ENCODE measurements around the gene TMEM218. TPM values are rescaled to one million over a fixed set of nuclear protein-coding genes. Genes with fewer than 3 reads are reported as not detected.

TMEM218 gene
- total RNA-seq, 1 donor from 2014 or later, result 11.9 TPM

- Histone ChIP-seq H3K9me3 (ENCODE audit: insufficient read depth, low read depth, low read length) (no peaks in the 10 kb centered on the region), H3K79me2 (ENCODE audit: insufficient read depth, low read length) (no peaks in the 10 kb centered on the region), H2AFZ (ENCODE audit: low read depth, low read length) (no peak overlapping the region), H4K20me1 (ENCODE audit: insufficient read depth, low read length) (no peaks in the 10 kb centered on the region), H3K27me3 (ENCODE audit: insufficient read depth, low read length) (no peaks in the 10 kb centered on the region), H3K27ac (ENCODE audit: low read depth, low read length) (no peak overlapping the region), H3K4me2 (ENCODE audit: low read length) (no peak overlapping the region), H3K4me1 (ENCODE audit: insufficient read depth, low read length) (peaks cover 35% of the 10 kb centered on the region), H3K9ac (ENCODE audit: low read length) (no peak overlapping the region), H3K4me3 (ENCODE audit: insufficient read depth, low read depth, low read length) (no peak overlapping the region), H3K36me3 (ENCODE audit: insufficient read depth, low read length) (no peaks in the 10 kb centered on the region)
- no peak for DNase-seq (ENCODE audit: low read depth)
- FAIRE-seq, result no peak
- peaks cover 28% of the 10 kb centered on the region for H3K27me3 Mint-ChIP-seq (ENCODE audit: low read depth, unreplicated experiment)
- no peaks in the 10 kb centered on the region for H3K36me3 Mint-ChIP-seq (ENCODE audit: low read depth, unreplicated experiment)
- no peak overlapping the region for H3K27ac Mint-ChIP-seq (ENCODE audit: unreplicated experiment)
- peaks cover 2% of the 10 kb centered on the region for H3K9me3 Mint-ChIP-seq (ENCODE audit: unreplicated experiment)
- H3K4me1 Mint-ChIP-seq (ENCODE audit: low read depth, unreplicated experiment), result peaks cover 24% of the 10 kb centered on the region
- TF ChIP-seq CTCF (IDR thresholded peaks at IDR 0.05; ENCODE audit: insufficient read depth, low read depth, low read length) (no peak), EZH2 (IDR thresholded peaks at IDR 0.05; ENCODE audit: insufficient read depth, low read length) (no peak)
- H3K4me3 Mint-ChIP-seq (ENCODE audit: unreplicated experiment), result no peak overlapping the region
These were observed 30.9 kb downstream of the TMEM218 start for GRCh38 chr11:125080531-125080911.

GRCh38 chr11:125079878-125080530, 31.4 kb downstream of the TMEM218 start:
- H3K4me1 Mint-ChIP-seq (ENCODE audit: low read depth, unreplicated experiment), result peaks cover 26% of the 10 kb centered on the region
- Histone ChIP-seq H3K36me3 (ENCODE audit: insufficient read depth, low read length) (no peaks in the 10 kb centered on the region), H3K27ac (ENCODE audit: low read depth, low read length) (peak overlapping the region; percentile 55), H2AFZ (ENCODE audit: low read depth, low read length) (no peak overlapping the region), H3K27me3 (ENCODE audit: insufficient read depth, low read length) (no peaks in the 10 kb centered on the region), H3K4me3 (ENCODE audit: insufficient read depth, low read depth, low read length) (no peak overlapping the region), H4K20me1 (ENCODE audit: insufficient read depth, low read length) (no peaks in the 10 kb centered on the region), H3K4me2 (ENCODE audit: low read length) (peak overlapping the region; percentile 72), H3K4me1 (ENCODE audit: insufficient read depth, low read length) (peaks cover 37% of the 10 kb centered on the region), H3K9ac (ENCODE audit: low read length) (peak overlapping the region; percentile 22), H3K9me3 (ENCODE audit: insufficient read depth, low read depth, low read length) (no peaks in the 10 kb centered on the region), H3K79me2 (ENCODE audit: insufficient read depth, low read length) (no peaks in the 10 kb centered on the region)
- FAIRE-seq (no peak), DNase-seq (ENCODE audit: low read depth) (no peak)
- H3K4me3 Mint-ChIP-seq (ENCODE audit: unreplicated experiment), result no peak overlapping the region
- no peaks in the 10 kb centered on the region for H3K36me3 Mint-ChIP-seq (ENCODE audit: low read depth, unreplicated experiment)
- no peak overlapping the region for H3K27ac Mint-ChIP-seq (ENCODE audit: unreplicated experiment)
- TF ChIP-seq CTCF (IDR thresholded peaks at IDR 0.05; ENCODE audit: insufficient read depth, low read depth, low read length) (no peak), EZH2 (IDR thresholded peaks at IDR 0.05; ENCODE audit: insufficient read depth, low read length) (no peak)
- H3K9me3 Mint-ChIP-seq (ENCODE audit: unreplicated experiment), result peaks cover 2% of the 10 kb centered on the region
- H3K27me3 Mint-ChIP-seq (ENCODE audit: low read depth, unreplicated experiment), result peaks cover 30% of the 10 kb centered on the region

- H3K4me3 Mint-ChIP-seq (ENCODE audit: unreplicated experiment), result no peak overlapping the region
- H3K9me3 ChIP-seq (ENCODE audit: insufficient read depth, low read depth, low read length), result no peaks in the 10 kb centered on the region
- no peaks in the 10 kb centered on the region for H3K36me3 Mint-ChIP-seq (ENCODE audit: low read depth, unreplicated experiment)
- DNase-seq (ENCODE audit: low read depth) (peak; percentile 74), FAIRE-seq (no peak)
- peaks cover 30% of the 10 kb centered on the region for H3K27me3 Mint-ChIP-seq (ENCODE audit: low read depth, unreplicated experiment)
- TF ChIP-seq EZH2 (IDR thresholded peaks at IDR 0.05; ENCODE audit: insufficient read depth, low read length), result no peak
- TF ChIP-seq CTCF (IDR thresholded peaks at IDR 0.05; ENCODE audit: insufficient read depth, low read depth, low read length), result no peak
- no peaks in the 10 kb centered on the region for H4K20me1 ChIP-seq (ENCODE audit: insufficient read depth, low read length)
- no peak overlapping the region for H2AFZ ChIP-seq (ENCODE audit: low read depth, low read length)
- peaks cover 37% of the 10 kb centered on the region for H3K4me1 ChIP-seq (ENCODE audit: insufficient read depth, low read length)
- H3K9ac ChIP-seq (ENCODE audit: low read length), result peak overlapping the region; percentile 22
- peaks cover 2% of the 10 kb centered on the region for H3K9me3 Mint-ChIP-seq (ENCODE audit: unreplicated experiment)
- H3K4me1 Mint-ChIP-seq (ENCODE audit: low read depth, unreplicated experiment), result peaks cover 25% of the 10 kb centered on the region
- H3K4me3 ChIP-seq (ENCODE audit: insufficient read depth, low read depth, low read length), result no peak overlapping the region
- H3K27me3 ChIP-seq (ENCODE audit: insufficient read depth, low read length), result no peaks in the 10 kb centered on the region
- peak overlapping the region; percentile 55 for H3K27ac ChIP-seq (ENCODE audit: low read depth, low read length)
- H3K27ac Mint-ChIP-seq (ENCODE audit: unreplicated experiment), result no peak overlapping the region
- H3K4me2 ChIP-seq (ENCODE audit: low read length), result peak overlapping the region; percentile 72
- no peaks in the 10 kb centered on the region for H3K36me3 ChIP-seq (ENCODE audit: insufficient read depth, low read length)
- H3K79me2 ChIP-seq (ENCODE audit: insufficient read depth, low read length), result no peaks in the 10 kb centered on the region
These were observed 32.1 kb downstream of the TMEM218 start for GRCh38 chr11:125079151-125079877.
